Stimulated activated CD4-positive, alpha-beta T cell treated with anti-CD3 and anti-CD28 coated beads, Interleukin-2, amount 100 ng/mL, for 24 hours (primary cell): ENCODE data around the gene GFRA4.

Experiments
- DNase-seq, 2 donors: peaks; one replicate each; pipeline ENCODE4 v3.0.0-alpha.2; 2020

GFRA4 gene

DNA sequence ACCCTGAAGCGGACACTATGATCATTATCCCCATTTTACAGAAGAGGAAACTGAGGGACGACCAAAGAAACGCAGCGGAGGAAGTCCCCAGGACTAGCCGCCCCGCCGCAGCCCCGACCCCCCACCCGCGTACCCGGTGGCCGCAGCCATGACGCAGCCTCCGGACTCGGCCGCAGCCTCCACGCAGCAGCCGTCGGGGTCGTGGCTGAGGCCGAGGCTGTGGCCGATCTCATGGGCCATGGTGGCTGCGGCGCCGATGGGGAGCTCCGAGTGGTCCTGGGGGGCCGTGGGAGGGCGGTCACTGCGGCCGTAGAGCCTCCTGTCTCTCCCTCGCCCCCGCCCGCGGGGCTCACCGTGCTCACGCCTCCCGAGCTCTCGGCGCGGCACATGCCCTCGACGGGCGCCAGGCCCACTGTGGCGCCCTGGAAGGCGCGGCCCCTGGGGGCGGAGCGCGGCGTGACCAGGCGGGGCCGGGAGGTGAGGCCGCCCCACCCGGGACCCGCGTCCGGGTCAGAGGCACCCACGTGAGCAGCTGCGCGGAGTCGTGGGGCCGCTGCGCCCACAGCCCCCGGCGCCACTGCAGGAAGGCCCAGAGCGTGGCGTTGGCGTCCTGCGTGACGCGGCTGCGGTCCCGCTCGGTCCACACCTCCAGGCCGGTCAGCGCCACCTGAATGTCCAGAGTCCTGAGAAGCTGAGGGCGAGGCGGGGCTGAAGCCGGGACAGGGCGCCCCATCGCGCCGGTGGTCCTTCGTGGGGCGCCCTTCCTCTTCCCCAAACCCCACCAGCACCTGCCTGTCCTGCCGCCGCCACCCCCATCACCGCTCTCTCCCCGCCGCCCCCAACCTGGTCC, 10.2 kb upstream of the GFRA4 start:
- no peak for DNase-seq

- DNase-seq, result no peak
These were observed 9.5 kb upstream of the GFRA4 start for GRCh38 chr20:3672547-3673171.

DNA sequence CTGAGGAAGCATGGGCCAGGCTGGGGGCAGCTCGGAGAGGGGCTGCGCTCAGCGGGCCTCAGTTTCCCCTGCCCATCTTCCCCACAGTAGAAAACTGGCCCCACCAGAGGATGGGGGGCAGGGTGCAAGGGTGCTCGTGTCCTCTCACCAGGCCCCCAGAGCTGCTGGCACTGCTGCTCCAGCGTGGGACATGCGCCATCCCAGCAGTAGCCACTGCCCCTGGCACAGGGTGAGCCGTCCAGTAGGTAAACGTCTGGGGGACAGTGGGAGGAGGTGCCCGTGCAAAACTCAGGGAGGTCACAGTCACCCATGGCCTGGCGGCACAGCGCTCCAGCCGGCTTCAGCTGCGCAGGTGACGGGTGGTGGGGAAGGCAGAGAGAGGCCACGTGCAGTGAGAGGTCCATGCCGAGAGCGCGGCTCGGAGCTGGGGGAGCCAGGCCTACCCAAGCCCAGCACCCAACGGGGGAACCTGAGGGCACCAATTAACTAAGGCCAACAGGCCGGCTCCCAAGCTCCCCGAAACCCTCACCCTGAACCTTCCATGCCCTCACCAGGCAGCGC, 8.9 kb upstream of the GFRA4 start:
- no peak for DNase-seq

- no peak for DNase-seq
These were observed 7.7 kb upstream of the GFRA4 start for GRCh38 chr20:3670945-3671344.

DNA sequence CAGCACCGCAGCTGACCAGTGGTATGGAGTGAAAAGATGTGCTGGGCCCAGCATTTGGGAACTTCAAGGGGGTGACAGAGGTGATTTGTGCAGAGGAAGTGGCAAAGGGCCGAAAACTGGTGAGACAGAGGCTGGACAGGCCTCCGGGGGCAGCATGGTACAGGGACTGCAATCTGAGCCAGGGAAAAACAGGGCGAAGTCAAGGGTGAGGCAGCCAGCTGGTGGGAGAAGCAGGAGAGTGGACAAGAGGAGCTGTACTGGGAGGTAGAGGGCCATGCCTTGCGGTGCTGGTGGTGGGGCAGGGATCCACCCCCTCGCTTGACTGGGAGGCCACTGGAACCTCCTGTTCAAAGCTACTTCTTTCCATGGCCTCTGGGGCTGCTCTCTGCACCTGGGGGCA, 7.3 kb upstream of the GFRA4 start:
- no peak for DNase-seq

DNA sequence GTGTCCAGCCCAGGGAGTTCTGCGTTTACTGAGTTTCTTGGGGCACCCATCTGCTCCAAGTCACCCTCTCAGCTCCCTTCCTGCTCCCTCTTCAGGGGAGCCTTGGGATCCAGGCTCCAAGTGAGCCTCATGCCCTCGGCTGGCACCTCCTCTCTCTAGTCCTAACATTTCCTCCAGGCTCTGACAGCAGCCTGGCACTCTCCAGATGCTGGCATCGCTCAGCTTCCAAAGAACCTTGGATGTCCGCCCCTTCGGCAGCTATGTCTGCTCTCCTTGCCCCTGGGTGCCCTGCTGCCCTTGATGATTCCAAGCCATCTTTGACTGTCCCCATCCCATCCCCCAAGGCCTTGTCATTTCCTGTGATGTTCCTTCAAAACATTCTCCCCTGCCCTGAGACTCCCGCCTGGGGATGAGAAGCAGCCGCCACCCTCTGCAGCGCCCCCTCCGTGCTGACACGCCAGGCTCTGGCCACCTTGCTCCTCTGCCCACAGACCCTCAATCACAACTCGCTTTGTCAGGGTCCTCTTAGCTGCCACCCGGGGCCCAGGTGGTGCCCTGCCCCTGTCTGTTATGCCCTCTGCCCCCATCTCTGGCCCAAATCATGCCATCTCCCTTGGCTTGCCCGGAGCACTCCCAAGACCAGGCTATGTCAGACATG, 6.6 kb upstream of the GFRA4 start:
- DNase-seq, result no peak

DNA sequence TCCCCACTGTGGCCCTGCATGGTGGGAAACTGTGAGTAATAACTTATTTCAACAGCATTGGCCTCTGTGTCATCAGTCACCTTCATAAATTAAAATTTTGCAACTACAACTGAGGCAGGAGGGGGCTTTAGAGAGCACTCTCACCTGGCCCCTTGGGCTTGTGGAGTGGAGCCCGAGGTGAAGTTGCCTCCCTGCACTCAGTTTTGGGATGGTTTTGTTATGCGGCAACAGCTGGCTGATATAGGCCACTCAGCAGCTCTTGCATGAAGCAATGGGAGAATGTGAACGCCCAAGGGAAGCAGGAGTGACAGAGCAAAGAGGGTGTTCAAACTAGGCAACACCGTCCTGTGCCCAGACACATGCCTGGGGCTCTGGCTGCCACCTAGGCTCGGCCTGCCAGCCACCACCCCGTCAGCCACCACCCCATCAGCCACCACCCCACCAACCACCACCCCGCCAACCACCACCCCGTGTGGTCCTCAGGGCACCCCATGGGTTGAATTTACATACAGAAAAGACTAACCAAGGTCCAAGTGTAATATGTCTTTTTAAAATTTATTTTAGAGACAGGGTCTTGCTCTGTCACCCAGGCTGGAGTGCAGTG, 4.3 kb upstream of the GFRA4 start:
- DNase-seq, result no peak

GRCh38 chr20:3663858-3664257, 659 bp upstream of the GFRA4 start:
- no peak for DNase-seq

DNA sequence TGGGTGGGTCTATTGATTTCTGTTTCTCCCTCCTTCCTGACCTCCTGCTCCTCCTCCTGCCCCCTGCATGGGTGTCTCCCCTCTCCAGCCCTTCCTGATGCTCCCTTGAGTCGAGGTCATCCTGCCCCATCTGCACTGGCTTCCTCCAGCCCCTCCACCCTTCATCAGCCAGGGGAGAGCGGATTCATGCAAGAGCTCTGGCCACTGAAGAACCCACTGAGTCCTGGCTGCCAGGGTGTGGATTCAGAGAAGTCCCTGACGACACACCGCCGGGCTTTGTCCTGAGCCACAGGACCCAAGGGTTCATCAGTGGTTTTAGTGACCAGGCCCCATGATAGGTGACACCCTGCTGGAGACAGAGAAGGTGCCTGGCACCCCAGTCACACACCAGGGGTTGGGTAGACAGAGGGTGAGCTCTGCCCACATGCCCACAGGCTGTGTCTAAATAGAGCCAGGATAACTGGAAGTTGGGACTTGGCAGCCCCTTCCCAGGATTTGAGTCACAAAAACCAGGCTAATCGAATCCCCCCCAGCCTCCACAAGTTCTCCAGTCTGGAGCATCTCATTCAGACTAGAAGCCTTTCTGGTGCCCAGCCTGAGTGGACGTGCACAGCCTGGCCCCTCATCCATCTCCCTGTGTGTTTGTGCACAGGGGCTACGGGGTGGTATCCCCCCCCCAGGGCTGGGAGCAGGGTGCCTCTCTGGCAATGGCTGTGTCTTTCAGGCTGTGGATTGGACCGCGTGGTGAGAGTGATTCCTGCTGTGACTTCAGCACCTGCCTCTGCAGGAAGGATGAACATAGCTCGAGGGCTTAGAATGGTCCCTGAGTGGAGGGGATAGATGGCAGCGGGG, 1.2 kb downstream of the GFRA4 start:
- DNase-seq, result no peak

GRCh38 chr20:3661060-3661813, 2.0 kb downstream of the GFRA4 start:
- DNase-seq, result no peak

GRCh38 chr20:3660262-3661059, 2.7 kb downstream of the GFRA4 start:
- no peak for DNase-seq

DNA sequence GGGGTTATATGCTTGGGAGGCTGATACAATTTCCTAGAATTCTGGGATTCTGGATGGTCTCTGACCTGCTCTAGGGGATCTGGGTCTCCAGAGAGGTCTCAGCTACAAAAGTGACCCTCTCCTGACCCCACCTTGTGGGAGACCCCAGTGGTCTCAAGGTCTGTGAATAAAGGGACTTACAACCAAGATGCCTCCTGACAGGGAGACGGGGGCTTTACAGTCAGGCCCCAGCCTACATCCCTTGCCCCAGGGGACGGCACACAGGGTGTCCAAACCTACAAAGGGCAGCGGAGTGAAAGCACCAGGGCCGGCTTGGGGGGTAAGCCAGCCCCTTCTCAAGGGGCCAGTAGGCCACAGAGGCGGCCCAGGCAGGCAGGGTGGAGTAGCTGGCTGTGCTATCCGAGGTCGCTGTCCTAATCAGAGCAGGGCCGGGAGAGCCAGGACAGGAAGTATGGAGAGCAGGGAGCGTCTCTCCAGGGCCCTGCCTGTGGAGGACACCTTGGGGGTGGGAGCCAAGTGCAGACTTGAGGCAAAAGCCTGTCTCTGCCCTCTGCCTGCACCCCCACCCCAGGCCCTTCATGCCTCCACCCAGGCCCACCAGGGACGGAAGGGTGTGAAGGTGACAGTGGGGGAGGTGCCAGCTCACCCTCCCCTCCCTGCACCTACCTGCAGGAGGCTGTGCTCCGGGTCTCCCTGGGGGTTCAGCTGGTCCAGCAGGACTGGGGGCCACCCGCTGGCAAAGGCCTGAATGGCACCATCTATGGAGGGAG, 3.5 kb downstream of the GFRA4 start:
- DNase-seq, result no peak

DNA sequence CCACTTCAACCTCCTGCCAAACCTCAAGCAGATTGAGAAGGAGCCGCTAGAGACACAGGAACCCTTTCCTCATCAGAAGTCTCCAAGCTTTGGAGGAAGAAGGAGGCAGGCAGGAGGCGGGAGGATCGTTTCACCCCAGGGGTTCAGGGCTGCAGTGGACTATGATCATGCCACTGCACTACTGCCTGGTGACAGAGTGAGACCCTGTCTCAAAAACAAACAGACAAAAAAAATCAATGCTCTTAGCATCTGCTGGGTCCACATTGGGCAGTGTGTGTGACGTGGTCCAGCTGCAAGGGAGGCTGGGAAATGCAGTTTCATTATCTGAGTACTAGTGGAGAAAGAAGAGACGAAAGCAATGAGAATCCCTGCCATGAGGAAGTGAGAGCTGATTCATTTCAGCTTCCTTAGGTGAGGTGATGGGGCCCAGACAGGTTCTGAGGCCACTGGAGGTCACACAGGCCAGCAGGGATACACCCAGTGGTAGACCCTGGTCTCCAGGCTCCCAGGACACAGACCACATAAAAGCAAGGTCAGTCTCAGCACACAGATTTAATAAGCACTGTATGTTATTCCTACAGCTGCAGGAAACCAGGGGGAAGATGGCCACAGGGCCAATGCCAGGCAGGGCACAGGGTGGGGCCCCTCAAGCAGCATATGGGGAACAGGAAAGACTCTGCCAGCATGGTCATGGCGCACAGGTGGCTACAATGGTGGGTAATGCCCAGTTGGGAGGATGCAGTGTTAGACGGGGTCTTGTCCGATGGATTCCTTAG, 4.3 kb downstream of the GFRA4 start:
- no peak for DNase-seq

DNA sequence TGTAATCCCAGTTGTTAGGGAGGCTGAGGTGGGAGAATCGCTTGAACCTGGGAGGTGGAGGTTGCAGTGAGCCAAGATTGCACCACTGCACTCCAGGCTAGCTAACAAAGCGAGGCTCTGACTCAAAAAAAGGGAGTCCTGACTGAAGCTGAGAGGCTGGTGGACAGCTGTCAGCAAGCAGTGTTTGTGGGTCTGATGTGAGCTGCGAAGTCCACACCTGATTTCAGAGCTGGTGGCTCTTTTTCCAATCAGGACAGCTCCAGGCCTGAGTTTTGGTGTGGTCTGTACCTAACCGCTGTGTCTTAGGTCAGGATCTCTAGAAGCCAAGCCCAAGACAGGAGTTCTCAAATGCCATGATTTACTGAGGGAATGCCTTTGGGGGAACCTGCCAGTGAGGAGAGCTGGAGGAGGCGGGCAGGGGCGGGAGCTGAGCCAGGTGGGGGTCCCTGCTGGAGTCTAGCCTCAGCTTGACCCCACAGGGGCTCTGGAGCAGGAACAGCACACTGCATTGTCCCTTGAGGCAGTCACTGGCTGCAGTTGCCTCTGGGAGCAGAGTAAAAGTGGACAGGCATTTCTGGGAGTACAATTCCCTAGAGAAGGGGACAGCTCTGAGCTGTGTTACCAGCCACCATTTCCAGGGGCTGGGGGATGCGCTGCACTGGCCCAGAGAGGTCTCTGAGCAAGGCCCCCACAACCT, 5.0 kb downstream of the GFRA4 start:
- DNase-seq, result no peak

DNA sequence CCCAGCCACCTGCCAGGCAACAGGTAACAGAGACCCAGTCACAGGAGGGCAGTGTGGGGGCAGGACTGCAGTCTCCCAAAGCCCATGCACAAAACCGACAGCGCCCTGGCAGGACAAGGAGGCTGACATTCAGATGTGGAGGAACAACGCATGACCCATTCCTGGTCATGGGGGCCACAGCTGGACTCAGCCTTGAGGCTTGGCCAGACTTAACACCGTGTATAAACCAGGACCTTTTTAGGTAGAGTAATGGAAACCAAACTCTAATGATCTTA, 8.1 kb downstream of the GFRA4 start:
- DNase-seq, result no peak

DNA sequence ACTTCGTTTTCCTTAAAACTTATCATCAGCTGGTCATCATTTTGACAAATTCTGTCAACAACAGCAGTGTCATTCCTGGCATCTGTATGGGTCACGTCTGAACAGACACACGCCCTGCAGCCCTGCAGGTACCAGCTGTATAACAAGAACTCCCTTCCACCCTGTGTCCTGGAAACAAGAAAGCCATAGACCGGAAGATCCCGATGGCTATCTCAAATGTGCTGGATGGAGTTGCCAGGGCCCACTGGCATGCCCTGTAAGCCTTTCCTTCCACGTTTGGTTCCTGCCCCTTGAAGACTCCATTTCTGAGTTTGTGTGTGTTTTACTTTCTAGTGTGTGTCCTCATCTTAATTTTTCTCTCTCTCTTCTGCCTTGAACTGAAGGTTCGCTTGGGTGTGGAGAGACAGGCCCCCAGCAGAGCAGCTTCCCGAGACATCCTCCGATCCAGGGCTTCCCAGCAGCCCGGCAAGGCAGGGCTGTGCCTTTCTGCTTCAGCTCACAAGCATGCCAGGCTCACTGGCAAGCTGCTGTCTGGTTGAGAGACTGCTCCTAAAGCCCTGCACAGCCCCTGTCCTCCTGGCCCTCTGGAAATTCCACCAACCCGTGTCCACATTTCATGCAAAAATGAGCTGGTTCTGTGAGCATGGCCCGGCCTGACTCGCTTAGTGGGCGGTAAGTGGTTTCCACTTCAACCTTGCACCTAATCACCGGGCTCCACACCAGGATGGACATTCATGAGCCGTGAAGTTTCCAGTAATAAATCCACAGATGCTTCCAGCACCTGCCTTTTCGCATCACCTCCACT, 8.7 kb downstream of the GFRA4 start:
- no peak for DNase-seq

GRCh38 chr20:3653921-3654320, 9.3 kb downstream of the GFRA4 start:
- DNase-seq, result no peak
